Endodermal cell (in vitro differentiated cells): ENCODE data around the gene GRID1. TPM values are rescaled to one million over a fixed set of nuclear protein-coding genes. Genes with fewer than 3 reads are reported as not detected.

Experiments used
- DNase-seq: peaks from one replicate; pipeline ENCODE4 v3.0.0-alpha.2; 2017
- H3K27ac ChIP-seq: 2 replicates; pipeline ENCODE4 v1.5.1; 2013; ENCODE audit warnings: mild to moderate bottlenecking, low read depth, low read length, moderate library complexity
- H3K27me3 ChIP-seq: 2 replicates; pipeline ENCODE4 v1.6.1; 2013; ENCODE audit warnings: mild to moderate bottlenecking, low read length, moderate library complexity; ENCODE audit not compliant: insufficient read depth, control insufficient read depth, poor library complexity, severe bottlenecking
- H3K36me3 ChIP-seq: 2 replicates; pipeline ENCODE4 v1.7.0; 2013; ENCODE audit warnings: mild to moderate bottlenecking, low read length, moderate library complexity; ENCODE audit not compliant: control insufficient read depth, insufficient read depth
- H3K4me1 ChIP-seq: one replicate; pipeline ENCODE4 v1.7.0; 2013; ENCODE audit warnings: low read length; ENCODE audit not compliant: control insufficient read depth, insufficient read depth
- H3K4me3 ChIP-seq: 2 replicates; pipeline ENCODE4 v1.5.1; 2013; ENCODE audit warnings: mild to moderate bottlenecking, low read length, moderate library complexity
- H3K9ac ChIP-seq: 2 replicates; pipeline ENCODE4 v1.6.1; 2013; ENCODE audit warnings: mild to moderate bottlenecking, low read length, moderate library complexity; ENCODE audit not compliant: poor library complexity, severe bottlenecking; ENCODE audit errors: extremely low read depth
- H3K9me3 ChIP-seq: 2 replicates; pipeline ENCODE4 v1.6.1; 2013; ENCODE audit warnings: mild to moderate bottlenecking, low read length, moderate library complexity; ENCODE audit not compliant: control insufficient read depth
- H3K27ac Mint-ChIP-seq: 2 replicates; pipeline ENCODE4 v1.8.0; 2020; ENCODE audit warnings: mixed read lengths
- H3K27me3 Mint-ChIP-seq: 2 replicates; pipeline ENCODE4 v1.8.0; 2021; ENCODE audit warnings: mild to moderate bottlenecking, mixed read lengths; ENCODE audit not compliant: insufficient read depth
- H3K36me3 Mint-ChIP-seq: 2 replicates; pipeline ENCODE4 v1.8.0; 2020; ENCODE audit warnings: low read depth, mixed read lengths
- H3K4me1 Mint-ChIP-seq: 2 replicates; pipeline ENCODE4 v1.8.0; 2020; ENCODE audit warnings: mixed read lengths
- H3K4me3 Mint-ChIP-seq: 2 replicates; pipeline ENCODE4 v1.8.0; 2020; ENCODE audit warnings: mild to moderate bottlenecking, moderate library complexity, mixed read lengths
- H3K9me3 Mint-ChIP-seq: 2 replicates; pipeline ENCODE4 v1.8.0; 2020; ENCODE audit warnings: mild to moderate bottlenecking, mixed read lengths
- WGBS, 2 experiments: methylation state at CpG; one replicate each; pipeline versions ENCODE4 v1.1.5 to v1.1.7; 2013; ENCODE audit warnings: missing lambda C conversion rate in 2 of 2, mixed read lengths in 1 of 2; ENCODE audit not compliant: insufficient coverage in 1 of 2, insufficient read length in 1 of 2; 5-methylcytosine and 5-hydroxymethylcytosine counted together
- total RNA-seq, 2 donors: library from RNA; stranded (reverse); fragmentation: NEBNext Ultra II Directional in 1 of 2; extraction: Animal tissue kit (Norgen Biotek cat#: 25700) in 1 of 2; gene quantifications; 2 replicates in 1 of 2; 3 replicates in 1 of 2; pipeline ENCODE4 v1.2.1, GENCODE V29; 2021
- TF ChIP-seq, protein P1 (sequence below): fragments of 200-600 bp; sonication (generic); conservative IDR thresholded peaks from 2 replicates; pipeline ENCODE4 v1.5.0; 2021; ENCODE audit warnings: antibody characterized with exemption, mild to moderate bottlenecking

The GRID1 gene
- total RNA-seq, 2 donors from 2014 or later: 0.13 to 0.53 TPM

DNA sequence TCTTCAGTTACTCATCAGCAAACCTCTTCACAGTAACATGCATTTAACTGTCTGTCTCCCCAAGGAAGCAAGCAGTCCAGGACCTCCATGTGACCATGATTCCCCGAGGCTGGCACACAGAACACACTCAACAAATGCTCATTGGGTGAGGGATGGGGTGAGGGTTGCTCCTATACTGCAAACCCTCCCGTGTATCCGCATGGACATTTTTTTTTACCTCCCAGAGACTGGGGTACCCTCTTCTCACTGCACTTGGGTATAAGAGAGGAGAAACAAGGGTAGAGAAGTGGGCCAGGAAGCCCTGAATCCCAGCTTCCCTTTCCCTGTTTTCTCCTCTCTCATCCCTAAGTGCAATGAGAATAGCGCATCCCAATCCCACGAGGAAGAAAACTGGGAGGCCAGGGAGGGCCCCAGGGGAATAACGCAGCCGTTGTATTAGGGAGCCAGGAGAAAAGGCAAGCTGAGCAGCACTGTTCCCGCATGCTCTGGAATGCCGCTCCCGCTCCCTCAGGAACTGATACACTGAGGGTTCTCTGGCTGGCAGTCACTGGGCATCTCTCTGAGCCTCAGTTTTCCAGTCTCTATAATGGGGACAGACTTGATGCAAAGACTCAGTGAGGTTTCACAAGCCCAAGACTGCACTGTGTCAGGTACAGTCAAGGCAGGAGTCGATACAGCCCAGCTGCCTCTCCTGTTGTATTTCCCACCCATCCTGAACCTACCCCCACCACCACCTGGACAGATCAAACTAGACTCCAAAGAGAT lies 134.6 kb downstream of the GRID1 start:
- H3K9me3 Mint-ChIP-seq: peaks cover 7% of the 10 kb centered on the region
- no peak for DNase-seq

DNA sequence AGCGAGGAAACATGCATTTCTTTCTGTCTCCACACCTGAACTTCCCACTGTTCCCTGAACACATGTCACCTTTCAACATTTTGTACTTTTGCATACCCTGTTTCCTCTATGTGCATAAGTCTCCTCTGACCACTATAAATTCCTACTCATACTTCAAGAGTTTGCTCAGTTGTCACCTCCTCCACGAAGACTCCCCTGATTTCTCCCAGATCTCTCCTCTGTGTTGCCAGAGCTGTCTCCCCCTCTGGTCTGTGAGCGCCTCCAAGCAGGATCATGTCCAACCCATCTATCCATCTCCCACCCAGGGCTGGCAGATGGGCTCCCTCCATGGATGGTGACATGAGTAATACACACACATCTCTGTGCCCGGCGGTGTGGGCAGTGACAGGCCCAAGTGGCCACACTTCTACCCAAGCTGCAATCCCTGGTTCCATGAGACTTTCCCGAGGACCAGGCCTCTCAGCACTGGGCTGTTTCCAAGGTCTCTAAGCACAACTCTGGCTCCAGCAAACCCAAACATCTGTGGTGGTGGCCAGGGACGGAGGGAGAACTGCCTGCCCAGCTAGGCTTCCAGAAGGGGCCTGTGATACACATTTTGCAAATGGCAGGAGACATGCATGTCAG lies 135.9 kb downstream of the GRID1 start:
- H3K36me3 ChIP-seq: no peaks in the 10 kb centered on the region
- peaks cover 5% of the 10 kb centered on the region for H3K4me1 ChIP-seq
- DNase-seq: no peak
- Mint-ChIP-seq H3K27ac (no peak overlapping the region), H3K4me3 (no peak overlapping the region), H3K27me3 (no peaks in the 10 kb centered on the region), H3K9me3 (no peaks in the 10 kb centered on the region), H3K36me3 (no peaks in the 10 kb centered on the region), H3K4me1 (peaks cover 22% of the 10 kb centered on the region)
- no peak overlapping the region for H3K9ac ChIP-seq
- H3K4me3 ChIP-seq: no peak overlapping the region
- H3K9me3 ChIP-seq: no peaks in the 10 kb centered on the region
- TF ChIP-seq, protein P1, sequence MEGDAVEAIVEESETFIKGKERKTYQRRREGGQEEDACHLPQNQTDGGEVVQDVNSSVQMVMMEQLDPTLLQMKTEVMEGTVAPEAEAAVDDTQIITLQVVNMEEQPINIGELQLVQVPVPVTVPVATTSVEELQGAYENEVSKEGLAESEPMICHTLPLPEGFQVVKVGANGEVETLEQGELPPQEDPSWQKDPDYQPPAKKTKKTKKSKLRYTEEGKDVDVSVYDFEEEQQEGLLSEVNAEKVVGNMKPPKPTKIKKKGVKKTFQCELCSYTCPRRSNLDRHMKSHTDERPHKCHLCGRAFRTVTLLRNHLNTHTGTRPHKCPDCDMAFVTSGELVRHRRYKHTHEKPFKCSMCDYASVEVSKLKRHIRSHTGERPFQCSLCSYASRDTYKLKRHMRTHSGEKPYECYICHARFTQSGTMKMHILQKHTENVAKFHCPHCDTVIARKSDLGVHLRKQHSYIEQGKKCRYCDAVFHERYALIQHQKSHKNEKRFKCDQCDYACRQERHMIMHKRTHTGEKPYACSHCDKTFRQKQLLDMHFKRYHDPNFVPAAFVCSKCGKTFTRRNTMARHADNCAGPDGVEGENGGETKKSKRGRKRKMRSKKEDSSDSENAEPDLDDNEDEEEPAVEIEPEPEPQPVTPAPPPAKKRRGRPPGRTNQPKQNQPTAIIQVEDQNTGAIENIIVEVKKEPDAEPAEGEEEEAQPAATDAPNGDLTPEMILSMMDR: no peak
- H3K27ac ChIP-seq: no peak overlapping the region
- H3K27me3 ChIP-seq: no peaks in the 10 kb centered on the region
- WGBS, 2 experiments: 91 to 97% methylated on average over 6 to 7 of the region's 7 CpGs

More for the DNA sequence above, 134.6 kb downstream of the GRID1 start:
- H3K4me3 ChIP-seq: no peak overlapping the region
- no peaks in the 10 kb centered on the region for H3K27me3 Mint-ChIP-seq
- no peaks in the 10 kb centered on the region for H3K36me3 ChIP-seq
- TF ChIP-seq, protein P1: no peak
- no peaks in the 10 kb centered on the region for H3K36me3 Mint-ChIP-seq
- H3K4me3 Mint-ChIP-seq: no peak overlapping the region
- WGBS, 2 experiments: 79 to 83% methylated on average over 6 to 11 of the region's 11 CpGs
- H3K27ac ChIP-seq: no peak overlapping the region
- no peaks in the 10 kb centered on the region for H3K27me3 ChIP-seq
- no peak overlapping the region for H3K27ac Mint-ChIP-seq
- no peaks in the 10 kb centered on the region for H3K9me3 ChIP-seq
- H3K9ac ChIP-seq: no peak overlapping the region
- peaks cover 5% of the 10 kb centered on the region for H3K4me1 ChIP-seq
- peaks cover 22% of the 10 kb centered on the region for H3K4me1 Mint-ChIP-seq

DNA sequence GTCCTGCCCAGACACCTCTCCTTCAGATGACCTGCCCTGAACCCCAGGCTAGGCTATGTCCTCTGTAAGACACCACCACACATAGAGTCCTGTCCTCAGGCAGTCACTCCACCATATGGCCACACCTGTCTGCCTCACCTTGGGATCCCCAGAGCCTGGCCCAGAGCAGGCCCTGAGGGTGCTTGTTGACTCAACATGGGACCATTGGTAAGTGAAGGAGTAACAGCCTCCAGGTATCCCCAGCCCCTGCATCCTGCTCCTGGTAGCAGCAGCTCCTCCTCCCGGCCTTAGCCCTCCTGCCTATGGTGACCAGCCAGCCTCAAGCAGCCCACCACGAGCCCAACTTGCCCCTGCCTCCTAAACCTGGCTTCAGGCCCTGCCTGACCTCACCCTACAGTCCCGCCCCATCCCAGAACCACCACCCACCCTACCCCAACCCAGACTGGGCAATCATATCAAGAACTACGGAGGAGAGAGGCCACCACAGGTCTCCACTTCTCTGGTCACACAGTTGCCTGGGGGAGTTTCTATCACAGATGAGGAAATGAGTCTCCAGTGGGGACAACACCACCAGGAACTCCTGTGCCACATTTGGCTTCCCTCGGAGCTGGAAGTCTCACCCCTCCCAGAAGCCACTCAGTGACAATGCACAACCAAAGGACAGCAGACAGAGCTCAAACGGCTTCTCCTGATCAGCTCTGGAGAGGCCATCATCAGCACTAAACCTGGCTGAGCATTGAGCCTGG lies 136.6 kb downstream of the GRID1 start:
- WGBS, 2 experiments: 87 to 100% methylated on average over 1 to 6 of the region's 6 CpGs
- no peaks in the 10 kb centered on the region for H3K27me3 ChIP-seq
- no peaks in the 10 kb centered on the region for H3K36me3 ChIP-seq
- no peaks in the 10 kb centered on the region for H3K9me3 ChIP-seq
- no peaks in the 10 kb centered on the region for H3K36me3 Mint-ChIP-seq
- no peak overlapping the region for H3K27ac ChIP-seq
- H3K9me3 Mint-ChIP-seq: no peaks in the 10 kb centered on the region
- H3K4me3 Mint-ChIP-seq: no peak overlapping the region
- peaks cover 5% of the 10 kb centered on the region for H3K4me1 ChIP-seq
- H3K27me3 Mint-ChIP-seq: no peaks in the 10 kb centered on the region
- DNase-seq: no peak
- TF ChIP-seq, protein P1: no peak
- no peak overlapping the region for H3K27ac Mint-ChIP-seq
- H3K4me1 Mint-ChIP-seq: peaks cover 22% of the 10 kb centered on the region
- H3K4me3 ChIP-seq: no peak overlapping the region
- H3K9ac ChIP-seq: no peak overlapping the region
